Measurements from ENCODE around the gene ATG2A.
A peak's percentile ranks its signal among the peaks of the same experiment; 100 is the strongest.
"Not testable (repeated sequence)": the region's sequence is repeated elsewhere in the genome, so short reads cannot be mapped to it uniquely, and the experiment has no call there.

ATG2A gene

DNA sequence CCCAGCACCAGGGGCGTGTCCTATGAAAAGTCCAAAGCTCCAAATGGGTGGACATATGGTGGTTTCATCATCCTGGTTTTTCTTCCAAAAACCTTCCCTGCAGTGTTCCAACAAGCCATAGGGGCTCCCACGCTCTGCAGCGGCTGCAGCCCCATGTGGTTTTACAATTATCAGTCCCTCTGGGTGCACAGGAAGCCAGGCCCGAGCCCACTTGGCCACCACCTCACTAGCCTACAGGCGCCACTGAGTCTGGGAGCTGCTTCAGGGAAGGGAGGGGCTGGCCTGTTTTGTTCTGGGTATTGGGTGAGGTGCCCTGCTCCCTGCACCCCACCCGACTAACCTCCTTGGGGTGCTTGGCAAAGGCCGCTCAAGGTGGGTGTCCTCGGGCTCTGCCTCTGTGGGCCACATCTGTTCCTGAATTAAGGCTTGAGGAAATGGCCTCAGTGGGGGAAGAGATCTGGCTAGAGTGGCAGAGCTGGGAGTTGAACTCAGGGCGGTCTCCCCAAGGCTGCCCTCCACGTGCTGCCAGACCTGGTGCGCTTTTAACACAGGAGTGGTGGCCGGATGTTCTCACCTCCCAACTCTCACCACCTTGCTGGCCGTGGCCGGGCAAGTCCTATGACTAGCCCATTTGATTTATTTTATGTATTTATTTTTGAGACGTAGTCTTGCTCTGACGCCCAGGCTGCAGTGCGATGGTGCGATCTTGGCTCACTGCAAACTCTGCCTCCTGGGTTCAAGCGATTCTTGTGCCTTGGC lies 67.2 kb downstream of the ATG2A start:
- H3K4me3 ChIP-seq (ENCODE audit: low read depth, low read length), result no peak overlapping the region
- TF ChIP-seq, protein P1, sequence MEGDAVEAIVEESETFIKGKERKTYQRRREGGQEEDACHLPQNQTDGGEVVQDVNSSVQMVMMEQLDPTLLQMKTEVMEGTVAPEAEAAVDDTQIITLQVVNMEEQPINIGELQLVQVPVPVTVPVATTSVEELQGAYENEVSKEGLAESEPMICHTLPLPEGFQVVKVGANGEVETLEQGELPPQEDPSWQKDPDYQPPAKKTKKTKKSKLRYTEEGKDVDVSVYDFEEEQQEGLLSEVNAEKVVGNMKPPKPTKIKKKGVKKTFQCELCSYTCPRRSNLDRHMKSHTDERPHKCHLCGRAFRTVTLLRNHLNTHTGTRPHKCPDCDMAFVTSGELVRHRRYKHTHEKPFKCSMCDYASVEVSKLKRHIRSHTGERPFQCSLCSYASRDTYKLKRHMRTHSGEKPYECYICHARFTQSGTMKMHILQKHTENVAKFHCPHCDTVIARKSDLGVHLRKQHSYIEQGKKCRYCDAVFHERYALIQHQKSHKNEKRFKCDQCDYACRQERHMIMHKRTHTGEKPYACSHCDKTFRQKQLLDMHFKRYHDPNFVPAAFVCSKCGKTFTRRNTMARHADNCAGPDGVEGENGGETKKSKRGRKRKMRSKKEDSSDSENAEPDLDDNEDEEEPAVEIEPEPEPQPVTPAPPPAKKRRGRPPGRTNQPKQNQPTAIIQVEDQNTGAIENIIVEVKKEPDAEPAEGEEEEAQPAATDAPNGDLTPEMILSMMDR (IDR thresholded peaks at IDR 0.05; ENCODE audit: borderline replicate concordance, insufficient read depth, low read depth, low read length), result 0 out of 2 replicates have a peak, but pooled peaks have one; percentile 6

DNA sequence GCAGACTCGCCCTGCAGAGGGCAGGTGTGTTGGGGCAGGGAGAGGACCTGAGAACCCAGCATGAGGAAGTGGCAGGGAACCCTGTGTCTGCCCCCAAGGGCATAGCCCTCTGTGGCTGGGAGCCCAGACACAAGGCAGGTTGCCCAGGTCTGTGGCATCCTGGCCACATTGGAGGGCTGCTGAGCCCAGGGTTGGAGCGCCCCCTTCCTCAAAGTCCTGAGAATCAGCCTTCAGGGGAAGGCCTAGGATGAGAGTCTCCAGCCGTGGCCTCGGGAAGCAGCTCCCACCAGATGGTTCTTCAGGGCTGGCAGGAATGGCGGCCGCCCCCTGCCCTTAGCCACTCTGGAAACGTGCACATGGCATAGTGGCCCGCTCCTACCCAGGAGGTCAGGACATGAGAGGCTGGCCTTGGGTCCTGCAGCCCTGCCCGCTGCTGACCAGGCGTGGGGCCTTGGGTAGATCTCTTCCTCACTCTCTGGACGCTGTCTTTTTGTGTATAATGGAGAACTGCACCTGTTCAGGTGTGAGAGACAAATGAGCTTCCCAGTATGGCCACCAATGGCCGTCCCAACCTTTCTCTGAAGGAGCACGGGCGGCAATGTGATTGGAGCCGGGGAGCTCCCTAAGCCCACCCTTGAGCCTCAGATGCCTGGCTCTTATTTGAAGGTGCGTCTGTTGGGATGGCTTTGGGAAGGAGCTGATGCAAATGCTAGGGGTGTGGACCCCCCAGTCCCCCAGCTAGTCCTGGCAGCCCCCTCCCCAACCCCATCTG lies 68.0 kb downstream of the ATG2A start:
- TF ChIP-seq, protein P1 (IDR thresholded peaks at IDR 0.05; ENCODE audit: borderline replicate concordance, insufficient read depth, low read depth, low read length), result peak; percentile 22; the same call in 1 of the 2 replicates
- no peak overlapping the region for H3K4me3 ChIP-seq (ENCODE audit: low read depth, low read length)

DNA sequence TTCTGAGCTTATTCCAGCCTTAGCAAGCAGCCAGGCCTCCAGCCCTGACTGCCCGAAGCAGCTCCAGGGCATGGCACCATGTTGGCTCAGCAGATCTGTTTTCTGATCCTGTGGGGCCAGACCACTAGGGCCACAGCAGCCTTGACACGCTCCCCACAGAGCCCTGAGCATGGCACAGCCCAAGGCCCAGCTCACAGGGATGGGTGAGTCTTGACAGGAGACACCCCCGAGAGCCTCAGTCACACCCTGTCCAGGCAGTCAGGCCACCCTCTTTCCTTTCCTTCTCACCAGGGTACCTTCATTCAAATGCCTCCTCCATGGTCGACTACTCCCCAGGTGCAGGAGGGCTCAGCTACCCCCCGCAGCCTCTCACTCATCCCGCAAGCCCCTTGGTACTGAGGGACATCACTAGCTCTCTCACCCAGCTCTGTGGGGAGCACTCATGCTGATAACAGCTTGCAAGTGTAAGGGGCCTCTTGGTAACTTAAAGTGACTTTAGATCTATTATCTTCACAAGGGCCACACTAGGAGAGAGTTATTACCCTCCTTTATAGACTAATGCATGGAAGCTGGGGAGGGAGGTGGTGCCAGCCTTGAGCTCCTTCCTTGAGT lies 68.7 kb downstream of the ATG2A start:
- H3K4me3 ChIP-seq (ENCODE audit: low read depth, low read length), result no peak overlapping the region
- TF ChIP-seq, protein P1 (IDR thresholded peaks at IDR 0.05; ENCODE audit: borderline replicate concordance, insufficient read depth, low read depth, low read length), result no peak

DNA sequence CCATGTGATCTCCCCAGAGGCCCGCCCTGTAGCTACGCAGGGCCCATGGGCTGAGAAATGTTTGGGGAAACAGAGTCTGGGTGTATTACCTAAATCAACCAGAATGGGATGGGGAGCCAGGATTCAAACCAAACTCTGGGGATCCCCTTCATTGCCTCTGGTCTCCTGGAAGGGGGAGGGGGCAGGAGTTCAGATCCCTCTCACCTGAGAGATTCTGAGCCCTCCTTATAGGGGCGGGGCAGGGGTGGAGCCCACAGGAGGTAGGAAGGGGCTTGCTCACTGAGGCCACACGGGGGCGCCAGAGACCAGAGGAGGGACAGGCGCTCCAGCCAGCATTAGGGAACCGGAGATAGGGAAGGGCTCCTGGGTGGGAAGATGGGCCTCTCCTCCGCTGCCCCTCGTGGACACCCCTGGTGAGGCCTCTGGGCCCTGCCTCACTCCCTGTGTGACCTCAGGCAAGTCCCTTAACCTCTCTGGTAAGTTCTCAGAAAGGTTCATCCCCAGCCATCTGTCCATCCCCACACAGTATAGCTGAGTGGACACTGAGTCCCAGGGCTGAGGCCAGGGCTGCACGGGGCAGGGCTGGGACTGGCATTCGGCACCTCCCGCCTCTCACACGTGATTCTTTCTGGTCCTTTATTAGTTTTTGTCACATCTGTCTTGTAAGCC lies 69.9 kb downstream of the ATG2A start:
- TF ChIP-seq, protein P1 (IDR thresholded peaks at IDR 0.05; ENCODE audit: borderline replicate concordance, insufficient read depth, low read depth, low read length), result peak; percentile 94
- no peak overlapping the region for H3K4me3 ChIP-seq (ENCODE audit: low read depth, low read length)

DNA sequence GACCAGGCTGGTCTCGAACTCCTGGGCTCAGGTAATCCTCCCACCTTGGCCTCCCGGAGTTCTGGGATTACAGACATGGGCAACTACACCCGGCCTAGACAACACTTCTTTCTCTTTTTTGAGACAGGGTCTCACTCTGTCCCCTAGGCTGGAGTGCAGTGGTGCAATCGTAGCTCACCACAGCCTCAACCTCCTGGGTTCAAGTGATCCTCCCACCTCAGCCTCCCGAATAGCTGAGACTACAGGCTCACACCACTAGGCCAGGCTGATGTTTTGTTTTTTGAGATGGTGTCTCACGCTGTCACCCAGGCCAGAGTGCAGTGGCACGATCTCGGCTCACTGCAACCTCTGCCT lies 71.3 kb downstream of the ATG2A start:
- H3K4me3 ChIP-seq (ENCODE audit: low read depth, low read length), result not testable (repeated sequence)

DNA sequence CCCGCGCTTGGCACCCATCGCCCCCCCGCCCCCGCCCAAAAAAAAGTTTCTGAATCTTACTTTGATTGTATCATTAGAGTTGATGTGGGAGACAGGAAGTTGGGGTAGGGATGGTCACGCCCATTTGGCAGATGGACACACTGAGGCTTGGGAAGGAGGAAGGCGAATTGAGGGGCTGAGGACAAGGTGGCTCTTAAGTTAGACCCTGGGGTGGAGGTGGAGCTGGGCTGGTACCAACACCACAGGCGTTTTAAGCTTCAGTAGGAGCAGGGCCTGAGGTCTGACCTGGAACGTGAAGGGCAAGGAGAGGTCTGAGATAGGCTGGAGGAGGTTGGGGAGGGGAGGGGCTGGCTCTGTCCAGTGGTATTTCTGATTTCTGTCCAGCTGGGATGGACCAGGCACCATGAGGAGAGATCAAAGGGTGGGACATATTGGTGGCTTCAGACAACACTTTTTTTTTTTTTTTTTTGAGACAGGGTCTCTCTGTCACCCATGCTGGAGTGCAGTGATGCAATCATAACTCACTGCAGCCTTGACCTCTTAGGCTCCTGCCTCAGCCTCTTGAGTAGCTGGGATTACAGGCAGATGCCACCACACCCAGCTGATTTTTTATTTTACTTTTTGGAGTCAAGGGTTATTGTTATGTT lies 71.8 kb downstream of the ATG2A start:
- TF ChIP-seq, protein P1 (IDR thresholded peaks at IDR 0.05; ENCODE audit: borderline replicate concordance, insufficient read depth, low read depth, low read length), result no peak
- peak overlapping the region; percentile 45 for H3K4me3 ChIP-seq (ENCODE audit: low read depth, low read length)

Measured in GM12875 (cell line).